Transverse colon (tissue), 4 donors: ENCODE data around the gene OR6S1.

ENCODE experiments used
- CTCF ChIP-seq, 5 experiments: fragments of 200-600 bp in 3 of 5; fragments of 450-650 bp in 2 of 5; sonication (generic) in 3 of 5; IDR thresholded peaks; 1 replicate in 2 of 5; 2 replicates in 3 of 5; pipeline ENCODE4 v1.5.1; 2016 to 2017; ENCODE audit warnings: antibody characterized with exemption in 5 of 5, inconsistent platforms in 3 of 5, mild to moderate bottlenecking in 2 of 5, moderate library complexity in 1 of 5
- EP300 ChIP-seq: sonication (generic); formaldehyde crosslinking; IDR thresholded peaks from one replicate; pipeline ENCODE4 v1.6.1; 2017; ENCODE audit warnings: antibody characterized with exemption, low read depth
- POLR2A ChIP-seq: fragments of 450-650 bp; IDR thresholded peaks from one replicate; pipeline ENCODE4 v1.6.1; 2016; ENCODE audit warnings: antibody characterized with exemption, mild to moderate bottlenecking, moderate library complexity
- POLR2AphosphoS5 ChIP-seq, 3 donors: sonication (generic); formaldehyde crosslinking; IDR thresholded peaks; one replicate each; pipeline ENCODE4 v1.6.1; 2016; ENCODE audit warnings: antibody characterized with exemption in 3 of 3

GRCh38 chr14:20592574-20592973 is 48.9 kb downstream of the OR6S1 start:
- TF ChIP-seq EP300: no peak
- TF ChIP-seq CTCF (IDR thresholded peaks at IDR 0.05): no peak
- TF ChIP-seq POLR2AphosphoS5 (IDR thresholded peaks at IDR 0.05): no peak
- TF ChIP-seq POLR2A: no peak
